Cardiac fibroblast (primary cell): Measurements from ENCODE around the gene NCS1.

Experiments
- DNase-seq, 2 donors: peaks; one replicate each; pipeline versions ENCODE4 v3.0.0 to v3.0.0-alpha.2; 2010; ENCODE audit warnings: low read depth in 2 of 2
- H3K4me3 ChIP-seq, 2 donors: replicated peaks in 1 of 2; 1 replicate in 1 of 2; 2 replicates in 1 of 2; pipeline ENCODE4 v1.5.1; 2011; ENCODE audit warnings: low read depth in 2 of 2, low read length in 2 of 2, mild to moderate bottlenecking in 2 of 2, moderate library complexity in 1 of 2
- TF ChIP-seq, protein P1 (sequence below): IDR thresholded peaks from one replicate; pipeline ENCODE4 v1.5.1; 2011; ENCODE audit warnings: low read depth, mild to moderate bottlenecking, low read length, inconsistent platforms

NCS1 gene

DNA sequence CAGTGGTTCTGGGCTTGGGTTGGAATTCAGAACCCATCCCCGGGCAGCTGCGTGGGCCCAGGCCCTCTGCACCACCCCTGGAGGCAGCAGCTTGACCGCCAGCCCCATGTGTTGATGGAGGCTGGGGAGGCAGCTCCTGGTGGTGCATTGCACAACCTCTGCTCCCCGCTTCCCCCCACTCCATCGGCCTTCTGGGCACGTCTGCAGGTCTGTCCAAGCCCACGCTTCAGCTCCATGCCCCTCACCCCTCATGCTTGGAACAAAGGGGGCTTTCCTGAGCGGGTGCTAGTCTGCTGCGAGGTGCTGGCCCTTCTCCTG lies 1.4 kb downstream of the NCS1 start:
- DNase-seq, result peak in 1 of 2 donors; percentile 28
- TF ChIP-seq, protein P1, sequence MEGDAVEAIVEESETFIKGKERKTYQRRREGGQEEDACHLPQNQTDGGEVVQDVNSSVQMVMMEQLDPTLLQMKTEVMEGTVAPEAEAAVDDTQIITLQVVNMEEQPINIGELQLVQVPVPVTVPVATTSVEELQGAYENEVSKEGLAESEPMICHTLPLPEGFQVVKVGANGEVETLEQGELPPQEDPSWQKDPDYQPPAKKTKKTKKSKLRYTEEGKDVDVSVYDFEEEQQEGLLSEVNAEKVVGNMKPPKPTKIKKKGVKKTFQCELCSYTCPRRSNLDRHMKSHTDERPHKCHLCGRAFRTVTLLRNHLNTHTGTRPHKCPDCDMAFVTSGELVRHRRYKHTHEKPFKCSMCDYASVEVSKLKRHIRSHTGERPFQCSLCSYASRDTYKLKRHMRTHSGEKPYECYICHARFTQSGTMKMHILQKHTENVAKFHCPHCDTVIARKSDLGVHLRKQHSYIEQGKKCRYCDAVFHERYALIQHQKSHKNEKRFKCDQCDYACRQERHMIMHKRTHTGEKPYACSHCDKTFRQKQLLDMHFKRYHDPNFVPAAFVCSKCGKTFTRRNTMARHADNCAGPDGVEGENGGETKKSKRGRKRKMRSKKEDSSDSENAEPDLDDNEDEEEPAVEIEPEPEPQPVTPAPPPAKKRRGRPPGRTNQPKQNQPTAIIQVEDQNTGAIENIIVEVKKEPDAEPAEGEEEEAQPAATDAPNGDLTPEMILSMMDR, result no peak
- H3K4me3 ChIP-seq, result peak overlapping the region; percentile 58 to 63

DNA sequence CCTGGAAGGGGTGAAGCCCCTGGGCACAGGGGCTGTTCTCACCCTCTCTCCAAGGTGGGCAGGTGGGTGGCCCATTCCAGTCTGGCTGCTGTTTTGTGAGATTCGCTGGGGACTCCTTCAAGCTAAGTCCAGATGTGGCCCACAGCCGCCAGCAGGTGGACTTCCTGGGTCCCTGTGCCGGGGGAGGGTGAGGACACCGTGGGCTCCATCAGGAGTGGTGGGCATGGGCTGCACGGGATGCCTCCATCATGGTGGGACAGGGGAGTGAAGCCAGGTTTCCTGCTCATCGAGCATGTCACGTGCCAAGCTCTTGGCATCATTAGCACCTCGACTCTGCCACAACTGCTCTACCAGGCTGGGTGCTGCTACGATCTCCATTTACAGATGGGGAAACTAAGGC lies 1.8 kb downstream of the NCS1 start:
- DNase-seq, result no peak
- H3K4me3 ChIP-seq, result no peak overlapping the region
- TF ChIP-seq, protein P1, result no peak

DNA sequence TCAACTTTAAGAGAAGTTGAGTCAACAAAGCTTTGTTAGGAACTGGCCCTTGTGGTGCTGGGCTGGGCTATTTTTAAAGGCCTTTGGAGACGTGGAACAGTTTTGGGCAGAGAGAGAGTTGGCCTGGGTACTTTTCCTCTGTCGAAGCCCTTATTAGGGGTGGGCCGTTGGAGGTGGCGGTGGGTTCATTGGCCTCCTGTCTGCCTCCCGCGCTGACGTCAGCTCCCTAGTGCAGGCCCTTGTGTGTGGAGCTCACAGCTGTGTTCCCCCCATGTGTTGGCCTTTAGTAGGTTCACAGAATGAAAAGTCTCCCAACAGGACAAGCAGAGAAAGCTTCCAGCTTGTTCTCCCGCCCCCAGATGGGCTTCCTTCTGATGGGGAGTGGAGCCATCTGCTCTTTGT lies 2.7 kb downstream of the NCS1 start:
- DNase-seq, result no peak
- TF ChIP-seq, protein P1, result no peak
- H3K4me3 ChIP-seq, result no peak overlapping the region

DNA sequence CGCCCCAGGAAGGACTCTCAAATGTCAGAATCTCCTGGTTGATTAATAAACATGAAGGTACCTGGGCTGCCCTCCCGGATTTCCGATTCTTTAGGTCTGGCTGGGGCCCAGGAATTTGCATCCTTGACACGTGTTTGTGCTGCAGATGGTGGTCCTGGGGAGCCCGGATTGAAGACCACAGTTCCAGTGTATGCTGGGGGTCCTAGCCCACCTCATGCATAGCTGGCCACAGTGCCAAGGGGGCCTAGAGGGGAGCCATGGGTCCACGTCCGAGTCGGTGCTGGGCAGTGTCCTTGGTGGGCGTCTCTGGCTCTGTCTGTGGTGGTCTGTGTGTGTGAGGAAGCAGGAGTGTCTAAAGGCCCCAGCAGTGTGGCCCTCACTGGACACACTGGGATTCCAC lies 3.2 kb downstream of the NCS1 start:
- TF ChIP-seq, protein P1, result no peak
- H3K4me3 ChIP-seq, result no peak overlapping the region

DNA sequence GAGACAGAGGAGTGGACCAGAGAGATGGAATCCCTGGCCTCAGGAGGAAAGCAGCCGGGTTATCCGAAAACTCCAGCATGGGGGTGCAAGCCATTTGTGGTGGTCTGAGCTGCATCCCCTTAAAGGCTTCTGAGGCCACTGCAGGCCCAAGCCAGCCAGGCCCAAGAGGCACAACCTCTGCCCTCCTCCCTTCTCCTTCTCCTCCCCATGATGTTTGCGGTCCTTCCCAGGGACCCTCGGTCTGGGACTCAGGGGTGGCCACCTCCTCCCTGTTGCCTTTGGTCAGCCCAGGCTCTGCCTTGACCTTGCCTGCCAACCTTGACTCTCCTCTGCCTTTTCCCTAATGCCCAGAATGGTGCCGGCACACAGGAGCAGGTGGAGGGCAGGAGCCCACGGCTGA lies 4.6 kb downstream of the NCS1 start:
- DNase-seq, result no peak
- TF ChIP-seq, protein P1, result no peak
- no peak overlapping the region for H3K4me3 ChIP-seq

More for the DNA sequence above, 3.2 kb downstream of the NCS1 start:
- no peak for DNase-seq

DNA sequence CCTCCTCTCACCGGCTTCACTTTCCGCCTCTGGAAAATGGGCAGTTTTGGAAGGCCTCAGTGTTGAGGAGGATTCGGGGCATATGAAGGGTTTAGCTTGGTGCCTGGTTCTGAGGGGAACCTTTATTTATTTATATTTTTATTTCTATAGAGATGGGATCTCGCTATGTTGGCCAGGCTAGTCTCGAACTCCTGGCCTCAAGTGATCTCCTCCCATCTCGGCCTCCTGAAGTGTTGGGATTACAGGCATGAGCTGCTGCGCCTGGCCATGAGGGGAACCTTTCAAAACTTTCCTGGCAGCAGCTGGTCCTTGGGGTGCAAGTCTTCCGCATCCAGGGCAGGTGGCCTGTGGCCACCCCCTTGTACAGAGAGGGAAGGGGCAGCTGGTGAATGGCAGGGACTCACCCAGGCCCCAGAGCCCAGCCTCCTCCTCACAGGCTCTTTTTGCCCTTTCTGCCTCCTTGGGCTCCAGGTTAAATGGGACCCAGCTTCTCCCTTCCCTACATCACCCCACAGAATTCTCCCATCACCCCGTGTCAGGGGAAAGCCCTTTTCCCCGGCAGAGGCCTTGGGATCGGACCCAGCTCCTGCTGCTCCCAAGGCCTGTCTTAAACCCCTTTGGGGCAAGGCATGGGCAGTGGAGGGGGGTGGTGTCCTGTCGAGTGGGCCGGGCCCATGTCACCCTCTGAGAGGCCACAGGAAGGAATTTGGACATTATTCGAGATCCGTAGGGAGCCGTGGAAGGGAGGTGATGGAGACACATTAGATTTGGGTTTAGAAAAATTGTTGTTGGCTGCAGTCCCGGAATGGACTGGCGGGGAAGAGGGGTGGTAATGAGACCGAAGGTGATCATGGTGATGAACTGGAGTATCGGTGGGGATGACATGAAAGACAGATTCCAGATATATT lies 5.9 kb downstream of the NCS1 start:
- TF ChIP-seq, protein P1, result no peak
- DNase-seq, result no peak
- H3K4me3 ChIP-seq, result no peak overlapping the region
